Thymus (tissue), 11 donors: ENCODE measurements around the gene KDM5C. TPM values are rescaled to one million over a fixed set of nuclear protein-coding genes. Genes with fewer than 3 reads are reported as not detected.

Experiments
- DNase-seq, 9 donors: peaks; one replicate each; pipeline ENCODE4 v3.0.0-alpha.2; 2013; ENCODE audit warnings: low spot score in 9 of 9, low read depth in 6 of 9, missing footprints in 1 of 9
- H3K27ac ChIP-seq, 2 donors: one replicate each; pipeline ENCODE4 v1.5.1; 2013; ENCODE audit warnings: control low read depth in 1 of 2, low read depth in 1 of 2, low read length in 1 of 2, mild to moderate bottlenecking in 1 of 2, moderate library complexity in 1 of 2
- H3K27me3 ChIP-seq, 2 donors: one replicate each; pipeline ENCODE4 v1.5.1; 2013; ENCODE audit warnings: low read length in 1 of 2; ENCODE audit not compliant: control insufficient read depth in 2 of 2, insufficient read depth in 1 of 2
- H3K36me3 ChIP-seq, 2 donors: one replicate each; pipeline ENCODE4 v1.5.1; 2013; ENCODE audit warnings: low read length in 1 of 2, mild to moderate bottlenecking in 1 of 2, moderate library complexity in 1 of 2; ENCODE audit not compliant: control insufficient read depth in 2 of 2, insufficient read depth in 2 of 2
- H3K4me1 ChIP-seq, 2 donors: one replicate each; pipeline ENCODE4 v1.5.1; 2013; ENCODE audit warnings: low read length in 2 of 2; ENCODE audit not compliant: control insufficient read depth in 2 of 2, insufficient read depth in 2 of 2
- H3K4me3 ChIP-seq, 2 donors: one replicate each; pipeline ENCODE4 v1.5.1; 2013; ENCODE audit warnings: low read length in 2 of 2, control low read depth in 1 of 2, mild to moderate bottlenecking in 1 of 2
- H3K9me3 ChIP-seq, 2 donors: one replicate each; pipeline ENCODE4 v1.5.1; 2013; ENCODE audit warnings: low read length in 1 of 2, mild to moderate bottlenecking in 1 of 2; ENCODE audit not compliant: control insufficient read depth in 2 of 2, insufficient read depth in 1 of 2
- WGBS: extraction: QIAGEN DNeasy Blood & Tissue Kit; methylation state at CpG from one replicate; pipeline ENCODE4 v1.1.7; 2013; 5-methylcytosine and 5-hydroxymethylcytosine counted together
- polyA plus RNA-seq: library from polyadenylated mRNA; stranded (reverse); fragments of 200-250 nt; gene quantifications from one replicate; pipeline ENCODE4 v1.2.3, GENCODE V29; 2013
- total RNA-seq: library from RNA; stranded (reverse); fragments of 120-200 nt; gene quantifications from one replicate; pipeline ENCODE4 v1.2.4, GENCODE V29; 2013
- donor health status: healthy.

Gene KDM5C
- total and polyA plus RNA-seq, 2 donors, result 29.0 to 48.3 TPM

DNA sequence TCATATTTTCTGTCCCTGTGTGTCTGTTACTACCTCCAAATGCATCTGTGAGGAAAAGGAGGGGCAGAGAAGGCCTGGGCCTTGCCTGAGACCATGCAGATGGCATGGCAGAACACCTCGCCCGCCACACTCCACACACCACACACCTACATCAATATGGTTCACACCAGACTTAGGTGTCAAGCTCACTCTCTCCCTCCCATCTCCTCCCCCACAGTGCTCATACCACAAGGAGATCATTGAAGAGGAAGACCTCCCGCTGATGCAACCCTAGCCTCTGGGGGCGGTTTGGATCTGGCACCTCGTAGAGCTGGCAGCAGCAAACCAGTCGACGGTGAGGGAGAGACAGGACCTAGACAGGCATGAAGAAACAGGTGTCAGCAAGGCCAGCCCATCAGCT lies 16.6 kb upstream of the KDM5C start:
- H3K27me3 ChIP-seq, result no peaks in the 10 kb centered on the region
- H3K4me3 ChIP-seq, result no peak overlapping the region
- no peaks in the 10 kb centered on the region for H3K4me1 ChIP-seq
- no peak overlapping the region for H3K27ac ChIP-seq
- H3K36me3 ChIP-seq, result no peaks in the 10 kb centered on the region
- no peak for DNase-seq
- no peaks in the 10 kb centered on the region for H3K9me3 ChIP-seq
- 96% methylated on average over 7 of the region's 7 CpGs for WGBS

DNA sequence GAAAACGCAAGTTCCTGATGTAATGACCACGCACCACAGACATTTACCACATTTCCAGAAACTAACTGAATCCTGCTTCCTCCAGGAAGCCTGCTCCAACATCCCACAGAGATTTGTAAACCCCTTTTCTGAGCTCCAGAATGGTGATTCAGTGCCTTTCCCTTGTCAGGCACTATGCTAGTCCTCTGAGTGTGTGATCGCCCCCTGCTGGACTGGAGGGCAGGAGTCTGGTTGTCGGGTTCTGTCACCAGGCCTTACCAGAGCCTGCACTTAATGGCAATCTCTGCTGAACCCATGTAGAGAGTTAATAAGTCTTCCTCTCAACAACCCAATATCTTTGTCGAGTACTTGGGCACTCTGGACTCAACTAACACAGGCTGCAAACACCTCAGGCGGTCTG lies 14.5 kb upstream of the KDM5C start:
- WGBS, result 80% methylated on average over 6 of the region's 6 CpGs

DNA sequence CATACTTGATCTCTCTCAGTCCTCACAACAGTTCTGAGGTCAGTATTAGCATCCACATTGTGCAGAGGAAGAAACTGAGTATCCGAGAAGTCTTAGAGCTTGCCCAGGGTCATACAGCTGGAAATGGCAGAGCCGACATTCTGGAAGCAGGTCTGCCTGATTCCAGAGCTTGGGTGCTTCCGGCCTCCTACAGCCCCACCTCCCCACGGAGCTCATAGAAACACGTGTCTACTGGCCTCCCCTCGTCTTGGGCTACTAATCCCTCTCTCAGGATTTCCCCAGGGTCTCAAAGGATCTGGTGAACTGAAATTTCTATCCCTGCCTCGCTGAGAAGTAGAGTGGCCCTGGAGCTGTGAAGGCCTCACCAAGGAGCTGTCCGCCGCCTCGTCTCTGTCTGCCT lies 12.0 kb upstream of the KDM5C start:
- H3K4me3 ChIP-seq, result no peak overlapping the region
- DNase-seq, result no peak
- 94% methylated on average over 10 of the region's 10 CpGs for WGBS
- no peaks in the 10 kb centered on the region for H3K4me1 ChIP-seq
- no peaks in the 10 kb centered on the region for H3K36me3 ChIP-seq
- H3K27ac ChIP-seq, result no peak overlapping the region
- H3K9me3 ChIP-seq, result no peaks in the 10 kb centered on the region
- peaks cover 0 to 3% of the 10 kb centered on the region in 2 donors for H3K27me3 ChIP-seq

More for the DNA sequence above, 14.5 kb upstream of the KDM5C start:
- Histone ChIP-seq H3K36me3 (no peaks in the 10 kb centered on the region), H3K27me3 (peaks cover 0 to 3% of the 10 kb centered on the region in 2 donors), H3K27ac (no peak overlapping the region), H3K4me3 (no peak overlapping the region), H3K4me1 (no peaks in the 10 kb centered on the region), H3K9me3 (no peaks in the 10 kb centered on the region)
- peak in 2 of 9 donors; percentile 16 to 38 for DNase-seq

DNA sequence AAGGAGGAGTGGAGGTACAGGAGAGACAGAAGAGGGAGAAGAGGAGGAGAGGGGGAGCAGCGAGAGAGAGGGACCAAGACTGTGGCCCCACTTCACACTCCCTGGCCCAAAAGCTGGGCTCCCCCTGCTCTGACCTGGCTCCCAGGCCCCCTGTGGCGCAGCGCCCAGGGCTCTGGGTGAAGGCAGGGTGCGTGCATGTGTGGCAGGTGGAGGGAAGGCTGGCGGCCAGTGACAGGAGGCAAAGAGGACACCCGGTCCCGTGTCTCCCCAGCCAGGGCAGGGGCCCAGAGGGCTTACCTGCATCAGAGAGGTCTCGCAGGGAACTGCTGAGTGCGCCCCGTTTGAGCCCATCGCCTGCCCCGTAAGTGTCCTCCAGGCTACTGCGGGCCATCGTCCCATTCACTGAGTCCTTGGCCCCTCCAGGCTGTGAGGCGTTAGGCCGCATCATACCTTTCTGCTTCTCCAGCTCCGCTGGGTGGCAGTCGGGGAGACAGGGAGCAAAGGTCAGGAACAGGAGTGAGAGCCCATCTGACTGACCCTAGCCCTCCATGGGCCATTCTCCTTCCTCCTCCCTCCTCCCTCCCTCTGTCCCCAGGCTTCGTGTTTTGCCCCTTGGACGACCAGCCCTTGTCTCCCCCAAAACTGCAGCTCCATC lies 11.1 kb upstream of the KDM5C start:
- WGBS, result 98% methylated on average over 19 of the region's 20 CpGs
- no peak overlapping the region for H3K4me3 ChIP-seq
- peaks cover 0 to 11% of the 10 kb centered on the region in 2 donors for H3K27me3 ChIP-seq
- H3K36me3 ChIP-seq, result no peaks in the 10 kb centered on the region
- no peaks in the 10 kb centered on the region for H3K9me3 ChIP-seq
- no peak for DNase-seq
- H3K27ac ChIP-seq, result no peak overlapping the region
- no peaks in the 10 kb centered on the region for H3K4me1 ChIP-seq

DNA sequence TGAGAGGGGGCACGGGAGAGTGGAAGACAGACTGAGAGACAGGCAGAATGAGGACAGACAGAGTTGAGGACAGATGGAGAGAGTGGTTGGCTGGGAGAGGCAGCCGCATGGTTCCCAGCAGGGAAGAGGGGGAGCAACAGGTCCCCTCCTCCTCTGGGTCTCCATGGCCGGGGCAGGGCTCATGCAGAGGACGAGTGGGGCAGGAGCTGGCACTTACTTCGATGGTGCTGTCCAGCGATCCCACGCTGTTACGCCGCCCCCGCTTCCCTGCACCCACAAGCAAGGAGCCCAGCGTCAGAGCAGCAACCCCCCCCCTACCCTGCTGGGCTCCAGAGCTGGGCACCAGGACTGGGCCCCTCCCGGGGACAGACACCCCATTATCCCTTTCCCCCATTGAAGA lies 10.6 kb upstream of the KDM5C start:
- H3K36me3 ChIP-seq, result no peaks in the 10 kb centered on the region
- H3K9me3 ChIP-seq, result no peaks in the 10 kb centered on the region
- no peaks in the 10 kb centered on the region for H3K4me1 ChIP-seq
- no peak overlapping the region for H3K4me3 ChIP-seq
- H3K27ac ChIP-seq, result no peak overlapping the region
- WGBS, result 96% methylated on average over 12 of the region's 12 CpGs
- DNase-seq, result no peak
- H3K27me3 ChIP-seq, result peaks cover 0 to 13% of the 10 kb centered on the region in 2 donors

DNA sequence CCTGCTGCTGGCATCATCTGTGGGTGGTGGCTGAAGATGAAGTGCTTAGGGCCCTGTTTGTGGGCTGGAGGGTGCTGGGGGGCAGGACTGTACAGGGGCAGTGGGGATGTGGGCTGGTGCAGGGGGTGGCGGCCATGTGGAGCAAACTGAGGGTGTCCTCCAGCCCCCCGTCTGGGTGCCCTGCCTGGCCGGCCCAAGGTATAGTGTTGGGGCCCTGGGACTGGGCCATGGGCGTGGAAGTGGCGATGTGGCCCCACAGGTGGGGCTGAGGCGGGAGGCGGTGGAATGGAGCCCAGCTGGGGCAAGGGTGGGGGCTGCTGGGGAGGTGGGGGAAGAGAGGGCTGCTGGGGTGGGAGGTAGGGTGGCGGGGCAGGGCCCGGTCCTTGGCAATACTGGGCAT lies 9.5 kb upstream of the KDM5C start:
- WGBS, result 95% methylated on average over 9 of the region's 9 CpGs
- DNase-seq, result no peak
- H3K9me3 ChIP-seq, result no peaks in the 10 kb centered on the region
- H3K36me3 ChIP-seq, result no peaks in the 10 kb centered on the region
- H3K27ac ChIP-seq, result no peak overlapping the region
- peaks cover 0 to 16% of the 10 kb centered on the region in 2 donors for H3K27me3 ChIP-seq
- H3K4me1 ChIP-seq, result no peaks in the 10 kb centered on the region
- H3K4me3 ChIP-seq, result no peak overlapping the region

DNA sequence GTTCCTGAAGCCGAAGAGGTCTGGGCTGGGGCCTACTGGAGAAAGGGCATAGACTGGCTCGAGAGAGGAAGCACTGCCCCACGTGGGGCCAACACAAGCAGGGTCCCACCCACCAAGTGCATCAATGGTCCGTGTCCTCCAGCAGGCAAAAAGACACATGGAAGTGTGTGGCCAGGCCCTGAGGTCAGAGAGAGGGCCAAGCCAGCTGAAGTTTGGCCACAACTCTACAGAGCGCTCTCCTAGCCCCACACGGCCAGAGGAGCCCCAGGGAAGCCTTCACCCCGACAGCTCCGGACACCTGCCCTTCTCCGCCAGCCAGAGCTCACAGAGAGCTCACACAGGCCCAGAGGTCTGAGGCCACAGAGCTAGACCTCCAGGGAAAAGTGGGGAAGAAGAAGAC lies 8.5 kb upstream of the KDM5C start:
- 96% methylated on average over 9 of the region's 9 CpGs for WGBS
- Histone ChIP-seq H3K36me3 (no peaks in the 10 kb centered on the region), H3K27ac (no peak overlapping the region), H3K4me3 (no peak overlapping the region), H3K4me1 (no peaks in the 10 kb centered on the region), H3K27me3 (peaks cover 0 to 18% of the 10 kb centered on the region in 2 donors), H3K9me3 (no peaks in the 10 kb centered on the region)
- DNase-seq, result no peak

DNA sequence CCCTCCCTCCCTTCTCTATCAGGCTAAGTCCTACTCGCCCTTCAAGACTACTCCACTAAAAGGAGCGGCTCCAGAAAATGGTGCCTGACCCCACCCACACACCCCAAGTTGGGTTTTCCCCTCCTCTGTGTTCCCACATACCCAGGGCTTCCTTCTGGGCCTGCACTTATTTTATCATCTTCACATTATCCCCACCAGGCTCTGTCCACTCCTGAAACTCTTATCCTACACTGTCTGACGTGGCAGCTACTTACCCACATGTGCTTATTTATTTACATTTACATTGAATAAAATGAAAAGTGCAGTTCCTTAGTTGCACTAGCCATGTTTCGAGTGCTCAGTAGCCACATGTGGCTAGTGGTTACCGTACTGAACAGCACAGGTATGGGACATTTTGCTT lies 5.1 kb upstream of the KDM5C start:
- Histone ChIP-seq H3K4me3 (no peak overlapping the region), H3K27ac (no peak overlapping the region), H3K9me3 (no peaks in the 10 kb centered on the region), H3K4me1 (no peaks in the 10 kb centered on the region), H3K27me3 (peaks cover 0 to 15% of the 10 kb centered on the region in 2 donors), H3K36me3 (no peaks in the 10 kb centered on the region)
- DNase-seq, result no peak
- 90% methylated on average over 5 of the region's 5 CpGs for WGBS

DNA sequence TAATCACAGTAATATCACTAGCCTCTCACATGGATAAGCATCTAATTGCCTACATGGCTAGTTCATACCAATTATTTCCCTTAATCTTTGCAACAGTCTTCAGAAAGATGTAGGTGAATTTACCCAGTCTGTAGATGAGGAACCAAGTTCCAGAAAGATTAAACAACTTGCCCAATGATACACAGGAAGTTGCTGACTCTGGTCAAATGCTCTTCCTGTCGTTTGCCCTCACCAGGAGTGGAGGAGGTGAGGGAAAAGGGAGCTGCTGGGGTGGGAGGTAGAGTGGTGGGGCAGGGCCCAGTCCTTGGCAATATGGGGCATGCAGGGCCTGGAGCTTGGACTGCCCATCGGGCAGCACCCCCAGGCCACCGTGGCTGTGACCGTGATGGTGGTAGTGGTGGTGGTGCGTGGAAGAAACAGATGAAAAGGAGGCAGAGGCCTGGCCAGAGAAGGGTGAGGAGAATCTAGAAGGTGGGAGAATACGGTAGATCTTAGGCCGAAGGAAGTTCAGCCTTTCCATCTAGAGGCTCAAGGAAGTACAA lies 2.3 kb upstream of the KDM5C start:
- peaks cover 0 to 15% of the 10 kb centered on the region in 2 donors for H3K27me3 ChIP-seq
- H3K27ac ChIP-seq, result no peak overlapping the region
- peaks cover 0 to 4% of the 10 kb centered on the region in 2 donors for H3K36me3 ChIP-seq
- no peak for DNase-seq
- H3K9me3 ChIP-seq, result peaks cover 0 to 4% of the 10 kb centered on the region in 2 donors
- WGBS, result 85% methylated on average over 7 of the region's 7 CpGs
- no peak overlapping the region for H3K4me3 ChIP-seq
- peaks cover 5 to 16% of the 10 kb centered on the region in 2 donors for H3K4me1 ChIP-seq
